H9 (cell line): ENCODE results near the gene RAI14. TPM values are rescaled to one million over a fixed set of nuclear protein-coding genes. Genes with fewer than 3 reads are reported as not detected.

ENCODE experiments used
- DNase-seq: peaks from one replicate; pipeline ENCODE4 v3.0.0-alpha.2; 2017
- H2AFZ ChIP-seq: one replicate; pipeline ENCODE4 v1.6.1; 2013; ENCODE audit warnings: mild to moderate bottlenecking, low read length, control low read depth, moderate library complexity
- H2AK5ac ChIP-seq: 2 replicates; pipeline ENCODE4 v1.6.1; 2013; ENCODE audit warnings: low read length, control low read depth, mixed read lengths; ENCODE audit not compliant: insufficient read length
- H2BK120ac ChIP-seq: one replicate; pipeline ENCODE4 v1.6.1; 2013; ENCODE audit warnings: low read depth, mild to moderate bottlenecking, low read length, control low read depth, inconsistent platforms; ENCODE audit not compliant: poor library complexity, severe bottlenecking
- H2BK12ac ChIP-seq: 2 replicates; pipeline ENCODE4 v1.6.1; 2013; ENCODE audit warnings: low read length, control low read depth, mixed read lengths, low read depth; ENCODE audit not compliant: insufficient read length
- H2BK15ac ChIP-seq: 2 replicates; pipeline ENCODE4 v1.6.1; 2013; ENCODE audit warnings: low read depth, low read length, control low read depth
- H2BK20ac ChIP-seq: one replicate; pipeline ENCODE4 v1.6.1; 2013; ENCODE audit warnings: low read depth, mild to moderate bottlenecking, low read length, control low read depth, inconsistent platforms; ENCODE audit not compliant: poor library complexity, severe bottlenecking
- H2BK5ac ChIP-seq: 2 replicates; pipeline ENCODE4 v1.6.1; 2013; ENCODE audit warnings: low read length, control low read depth, mixed read lengths; ENCODE audit not compliant: insufficient read length
- H3K14ac ChIP-seq: 2 replicates; pipeline ENCODE4 v1.6.1; 2013; ENCODE audit warnings: low read length, control low read depth; ENCODE audit not compliant: insufficient read depth
- H3K18ac ChIP-seq: 2 replicates; pipeline ENCODE4 v1.6.1; 2013; ENCODE audit warnings: low read depth, mild to moderate bottlenecking, mixed read lengths, low read length, control low read depth; ENCODE audit not compliant: insufficient read length
- H3K23ac ChIP-seq: 2 replicates; pipeline ENCODE4 v1.6.1; 2013; ENCODE audit warnings: low read length, control low read depth, mixed read lengths, low read depth; ENCODE audit not compliant: insufficient read length
- H3K23me2 ChIP-seq: 2 replicates; pipeline ENCODE4 v1.6.1; 2013; ENCODE audit warnings: low read depth, mild to moderate bottlenecking, mixed read lengths, low read length, control low read depth; ENCODE audit not compliant: insufficient read length, poor library complexity, severe bottlenecking
- H3K27ac ChIP-seq: 2 replicates; pipeline ENCODE4 v1.5.1; 2013; ENCODE audit warnings: low read length, control low read depth, mixed read lengths, low read depth; ENCODE audit not compliant: insufficient read length
- H3K27me3 ChIP-seq: 2 replicates; pipeline ENCODE4 v1.6.1; 2013; ENCODE audit warnings: low read length, control low read depth, inconsistent platforms; ENCODE audit not compliant: insufficient read depth
- H3K4ac ChIP-seq: 2 replicates; pipeline ENCODE4 v1.6.1; 2013; ENCODE audit warnings: low read depth, mild to moderate bottlenecking, control low read depth, inconsistent platforms, low read length, moderate library complexity
- H3K4me1 ChIP-seq: 2 replicates; pipeline ENCODE4 v1.6.1; 2013; ENCODE audit warnings: low read length, control low read depth, inconsistent platforms; ENCODE audit not compliant: insufficient read depth
- H3K4me2 ChIP-seq: 2 replicates; pipeline ENCODE4 v1.6.1; 2013; ENCODE audit warnings: low read length, control low read depth, mixed read lengths; ENCODE audit not compliant: insufficient read length, insufficient read depth
- H3K56ac ChIP-seq: 2 replicates; pipeline ENCODE4 v1.6.1; 2013; ENCODE audit warnings: low read depth, mild to moderate bottlenecking, mixed read lengths, low read length, control low read depth; ENCODE audit not compliant: insufficient read length
- H3K79me1 ChIP-seq: 2 replicates; pipeline ENCODE4 v1.6.1; 2013; ENCODE audit warnings: low read depth, mild to moderate bottlenecking, moderate library complexity, low read length, control low read depth, inconsistent platforms; ENCODE audit not compliant: insufficient read depth, poor library complexity, severe bottlenecking
- H3K79me2 ChIP-seq: 2 replicates; pipeline ENCODE4 v1.6.1; 2013; ENCODE audit warnings: low read length, control low read depth, inconsistent platforms; ENCODE audit not compliant: insufficient read depth
- H3K9ac ChIP-seq: 2 replicates; pipeline ENCODE4 v1.6.1; 2013; ENCODE audit warnings: low read length, control low read depth, mixed read lengths; ENCODE audit not compliant: insufficient read length; ENCODE audit errors: extremely low read depth
- H3K9me3 ChIP-seq: one replicate; pipeline ENCODE4 v1.6.1; 2013; ENCODE audit warnings: low read depth, low read length, inconsistent platforms; ENCODE audit not compliant: control insufficient read depth
- H3T11ph ChIP-seq: one replicate; pipeline ENCODE4 v1.6.1; 2013; ENCODE audit warnings: mild to moderate bottlenecking, low read length, control low read depth, inconsistent platforms
- H4K20me1 ChIP-seq: one replicate; pipeline ENCODE4 v1.6.1; 2013; ENCODE audit not compliant: control insufficient read depth, insufficient read length, insufficient read depth
- H4K5ac ChIP-seq: 2 replicates; pipeline ENCODE4 v1.6.1; 2013; ENCODE audit warnings: low read depth, mild to moderate bottlenecking, mixed read lengths, low read length, control low read depth; ENCODE audit not compliant: insufficient read length
- H4K8ac ChIP-seq: replicated peaks from 2 replicates; pipeline ENCODE4 v1.6.1; 2013; ENCODE audit warnings: low read length, control low read depth, mixed read lengths, low read depth; ENCODE audit not compliant: insufficient read length
- H4K91ac ChIP-seq: 2 replicates; pipeline ENCODE4 v1.6.1; 2013; ENCODE audit warnings: low read depth, mild to moderate bottlenecking, moderate library complexity, mixed read lengths, low read length, control low read depth; ENCODE audit not compliant: insufficient read length
- H3K27ac Mint-ChIP-seq, 3 experiments: 2 replicates in 2 of 3; 3 replicates in 1 of 3; pipeline ENCODE4 v1.8.0; 2020 to 2021; ENCODE audit warnings: mixed read lengths in 3 of 3, mild to moderate bottlenecking in 1 of 3, moderate library complexity in 1 of 3
- H3K27me3 Mint-ChIP-seq: 2 replicates; pipeline ENCODE4 v1.8.0; 2021; ENCODE audit warnings: low read depth, mild to moderate bottlenecking, moderate library complexity, mixed read lengths
- H3K36me3 Mint-ChIP-seq, 3 experiments: 2 replicates in 2 of 3; 3 replicates in 1 of 3; pipeline ENCODE4 v1.8.0; 2020 to 2021; ENCODE audit warnings: low read depth in 3 of 3, mixed read lengths in 3 of 3; ENCODE audit not compliant: insufficient read depth in 1 of 3
- H3K4me1 Mint-ChIP-seq, 2 experiments: 2 replicates each; pipeline ENCODE4 v1.8.0; 2020; ENCODE audit warnings: mixed read lengths in 2 of 2
- H3K4me3 Mint-ChIP-seq, 2 experiments: 2 replicates in 1 of 2; 3 replicates in 1 of 2; pipeline ENCODE4 v1.8.0; 2020 to 2021; ENCODE audit warnings: mild to moderate bottlenecking in 2 of 2, mixed read lengths in 2 of 2, moderate library complexity in 1 of 2
- H3K9me3 Mint-ChIP-seq, 2 experiments: 2 replicates in 1 of 2; 3 replicates in 1 of 2; pipeline ENCODE4 v1.8.0; 2020; ENCODE audit warnings: mild to moderate bottlenecking in 2 of 2, mixed read lengths in 2 of 2, moderate library complexity in 1 of 2
- WGBS: extraction: QIAGEN DNeasy Blood & Tissue Kit; methylation state at CpG from one replicate; pipeline ENCODE4 v1.1.7; 2013; ENCODE audit warnings: missing lambda C conversion rate, low lambda C conversion rate, mixed read lengths; ENCODE audit not compliant: insufficient read length; ENCODE audit errors: extremely low coverage; 5-methylcytosine and 5-hydroxymethylcytosine counted together
- total RNA-seq: library from RNA; stranded (reverse); gene quantifications from 2 replicates; pipeline ENCODE4 v1.2.1, GENCODE V29; 2021
- TF ChIP-seq, protein P1 (sequence below): fragments of 200-600 bp; sonication (generic); conservative IDR thresholded peaks from 3 replicates; pipeline ENCODE4 v1.8.0; 2021; ENCODE audit warnings: antibody characterized with exemption, mild to moderate bottlenecking

RAI14 gene
- total RNA-seq, 1 experiment from 2014 or later: 127 TPM

GRCh38 chr5:34625246-34625645 is 30.9 kb upstream of the RAI14 start:
- Histone ChIP-seq H3K4me2 (no peak overlapping the region), H3K4ac (no peak overlapping the region), H2BK15ac (no peak overlapping the region), H3K27ac (no peak overlapping the region), H2AFZ (no peak overlapping the region), H2AK5ac (no peak overlapping the region), H2BK5ac (no peak overlapping the region), H4K5ac (no peak overlapping the region), H3K23me2 (no peaks in the 10 kb centered on the region), H3K79me2 (no peaks in the 10 kb centered on the region), H3K18ac (no peak overlapping the region), H3K9ac (no peak overlapping the region), H4K8ac (no peak overlapping the region), H3T11ph (no peak overlapping the region), H2BK120ac (no peak overlapping the region), H3K9me3 (no peaks in the 10 kb centered on the region), H3K23ac (no peak overlapping the region), H3K79me1 (no peaks in the 10 kb centered on the region), H3K27me3 (no peaks in the 10 kb centered on the region), H4K20me1 (no peaks in the 10 kb centered on the region), H3K4me1 (no peaks in the 10 kb centered on the region), H2BK20ac (no peak overlapping the region), H2BK12ac (no peak overlapping the region), H3K14ac (no peak overlapping the region), H4K91ac (no peak overlapping the region), H3K56ac (no peak overlapping the region)
- Mint-ChIP-seq H3K36me3 (no peaks in the 10 kb centered on the region; a peak in 1 of 7 replicates), H3K4me1 (peaks cover 3 to 5% of the 10 kb centered on the region in 2 experiments; a peak in 3 of 4 replicates), H3K27me3 (no peaks in the 10 kb centered on the region; the same call in 1 of the 2 replicates), H3K9me3 (no peaks in the 10 kb centered on the region), H3K27ac (no peak overlapping the region), H3K4me3 (no peak overlapping the region)
- no peak for DNase-seq
- TF ChIP-seq, protein P1, sequence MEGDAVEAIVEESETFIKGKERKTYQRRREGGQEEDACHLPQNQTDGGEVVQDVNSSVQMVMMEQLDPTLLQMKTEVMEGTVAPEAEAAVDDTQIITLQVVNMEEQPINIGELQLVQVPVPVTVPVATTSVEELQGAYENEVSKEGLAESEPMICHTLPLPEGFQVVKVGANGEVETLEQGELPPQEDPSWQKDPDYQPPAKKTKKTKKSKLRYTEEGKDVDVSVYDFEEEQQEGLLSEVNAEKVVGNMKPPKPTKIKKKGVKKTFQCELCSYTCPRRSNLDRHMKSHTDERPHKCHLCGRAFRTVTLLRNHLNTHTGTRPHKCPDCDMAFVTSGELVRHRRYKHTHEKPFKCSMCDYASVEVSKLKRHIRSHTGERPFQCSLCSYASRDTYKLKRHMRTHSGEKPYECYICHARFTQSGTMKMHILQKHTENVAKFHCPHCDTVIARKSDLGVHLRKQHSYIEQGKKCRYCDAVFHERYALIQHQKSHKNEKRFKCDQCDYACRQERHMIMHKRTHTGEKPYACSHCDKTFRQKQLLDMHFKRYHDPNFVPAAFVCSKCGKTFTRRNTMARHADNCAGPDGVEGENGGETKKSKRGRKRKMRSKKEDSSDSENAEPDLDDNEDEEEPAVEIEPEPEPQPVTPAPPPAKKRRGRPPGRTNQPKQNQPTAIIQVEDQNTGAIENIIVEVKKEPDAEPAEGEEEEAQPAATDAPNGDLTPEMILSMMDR: no peak
- WGBS: no CpG with 5 or more reads among the region's 1 CpG
